K562 (cell line): ENCODE data around the gene SERPINB2. TPM values are rescaled to one million over a fixed set of nuclear protein-coding genes. Genes with fewer than 3 reads are reported as not detected.

Experiments
- CSDE1 ChIP-seq, 2 experiments: fragments of 450-650 bp; IDR thresholded peaks; 2 replicates each; pipeline ENCODE4 v1.6.1; 2016; ENCODE audit warnings: mild to moderate bottlenecking in 1 of 2
- HEY1 ChIP-seq: fragments of 250-450 bp; sonication (Bioruptor Pico); IDR thresholded peaks from 2 replicates; pipeline ENCODE4 v1.5.0; 2020; ENCODE audit warnings: mild to moderate bottlenecking, moderate library complexity, borderline replicate concordance
- PCBP1 ChIP-seq: fragments of 200-400 bp; formaldehyde crosslinking; IDR thresholded peaks from 2 replicates; pipeline ENCODE4 v1.6.1; 2018; ENCODE audit warnings: mild to moderate bottlenecking, low read depth, low read length; ENCODE audit not compliant: poor library complexity, severe bottlenecking
- SP2 ChIP-seq: IDR thresholded peaks from 2 replicates; pipeline ENCODE4 v1.6.1; 2011; ENCODE audit warnings: mild to moderate bottlenecking, low read depth, low read length, moderate library complexity; ENCODE audit not compliant: poor library complexity, severe bottlenecking; ENCODE audit errors: extremely low read depth
- polyA plus RNA-seq, 8 experiments: library from polyadenylated mRNA; depleted of rRNA in 4 of 8; stranded (reverse) in 5 of 8; unstranded in 3 of 8; fragments of >200 nt; fragmentation: Nextera tagmentation in 2 of 8; fragmentation: Illumina TruSeq in 1 of 8; extraction: Ambion mirVana in 2 of 8; extraction: Trizol in 1 of 8; gene quantifications; 2 replicates each; pipeline versions ENCODE4 v1.2.1 to v1.2.3, GENCODE V29; 2011 to 2014; ENCODE audit warnings: inconsistent platforms in 1 of 8, missing spikeins in 1 of 8
- total RNA-seq, 7 experiments: library from RNA; depleted of rRNA in 6 of 7; stranded (reverse); fragments of >200 nt in 6 of 7; fragmentation: Illumina TruSeq in 2 of 7; extraction: Trizol in 2 of 7; gene quantifications; 2 replicates each; pipeline versions ENCODE4 v1.2.1 to v1.2.3, GENCODE V29; 2011 to 2021; ENCODE audit warnings: low replicate concordance in 1 of 7
- TF ChIP-seq, protein P1 (sequence below): sonication (generic); formaldehyde crosslinking; IDR thresholded peaks from 2 replicates; pipeline ENCODE4 v1.8.1; 2023; ENCODE audit warnings: missing genetic modification reagents, mild to moderate bottlenecking, borderline replicate concordance
- TF ChIP-seq, protein P2 (sequence below): sonication (generic); formaldehyde crosslinking; IDR thresholded peaks from 2 replicates; pipeline ENCODE4 v1.8.0; 2022; ENCODE audit warnings: mild to moderate bottlenecking, low read depth, missing genetic modification reagents

Gene SERPINB2
- total and polyA plus RNA-seq, 9 of the 15 experiments (the other 6 are each of a cell fraction or from before 2014, with no cell fraction given) = 0.03 to 0.13 (median 0.09) TPM; not detected in 5

DNA sequence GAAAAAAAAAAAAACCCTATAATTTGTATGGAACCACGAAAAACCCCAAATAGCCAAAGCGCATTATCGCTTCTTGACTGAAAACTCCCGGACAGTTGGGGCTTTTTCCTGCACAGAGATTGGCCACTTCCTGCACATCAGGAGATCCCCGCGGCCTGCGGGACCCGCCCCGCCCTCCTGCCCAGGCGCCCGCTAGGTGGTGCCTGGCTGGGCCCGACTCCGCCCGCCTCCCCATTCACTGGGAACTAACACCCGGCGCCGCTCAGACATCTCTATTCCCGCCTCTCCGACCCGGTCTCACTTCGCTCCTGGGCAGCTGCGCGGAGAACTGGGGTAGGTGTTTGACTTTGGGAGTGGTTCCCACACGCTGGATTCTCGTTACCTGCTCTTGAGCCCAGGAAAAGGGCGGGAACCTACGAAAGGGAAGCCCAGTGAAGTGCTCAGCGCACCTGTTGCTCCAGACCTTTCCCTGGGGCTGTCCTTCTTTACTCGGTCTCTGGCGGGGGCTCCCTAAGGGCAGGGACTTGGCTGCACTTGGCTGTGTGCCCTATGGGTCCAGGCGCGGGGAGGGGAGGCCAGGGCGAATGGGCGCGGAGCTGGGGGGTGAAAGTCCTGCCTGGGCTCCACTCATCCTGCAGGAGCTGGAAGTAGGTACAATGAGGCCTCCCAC lies 61.7 kb downstream of the SERPINB2 start, which contains the start of gene HMSD (continued):
- TF ChIP-seq, protein P1, sequence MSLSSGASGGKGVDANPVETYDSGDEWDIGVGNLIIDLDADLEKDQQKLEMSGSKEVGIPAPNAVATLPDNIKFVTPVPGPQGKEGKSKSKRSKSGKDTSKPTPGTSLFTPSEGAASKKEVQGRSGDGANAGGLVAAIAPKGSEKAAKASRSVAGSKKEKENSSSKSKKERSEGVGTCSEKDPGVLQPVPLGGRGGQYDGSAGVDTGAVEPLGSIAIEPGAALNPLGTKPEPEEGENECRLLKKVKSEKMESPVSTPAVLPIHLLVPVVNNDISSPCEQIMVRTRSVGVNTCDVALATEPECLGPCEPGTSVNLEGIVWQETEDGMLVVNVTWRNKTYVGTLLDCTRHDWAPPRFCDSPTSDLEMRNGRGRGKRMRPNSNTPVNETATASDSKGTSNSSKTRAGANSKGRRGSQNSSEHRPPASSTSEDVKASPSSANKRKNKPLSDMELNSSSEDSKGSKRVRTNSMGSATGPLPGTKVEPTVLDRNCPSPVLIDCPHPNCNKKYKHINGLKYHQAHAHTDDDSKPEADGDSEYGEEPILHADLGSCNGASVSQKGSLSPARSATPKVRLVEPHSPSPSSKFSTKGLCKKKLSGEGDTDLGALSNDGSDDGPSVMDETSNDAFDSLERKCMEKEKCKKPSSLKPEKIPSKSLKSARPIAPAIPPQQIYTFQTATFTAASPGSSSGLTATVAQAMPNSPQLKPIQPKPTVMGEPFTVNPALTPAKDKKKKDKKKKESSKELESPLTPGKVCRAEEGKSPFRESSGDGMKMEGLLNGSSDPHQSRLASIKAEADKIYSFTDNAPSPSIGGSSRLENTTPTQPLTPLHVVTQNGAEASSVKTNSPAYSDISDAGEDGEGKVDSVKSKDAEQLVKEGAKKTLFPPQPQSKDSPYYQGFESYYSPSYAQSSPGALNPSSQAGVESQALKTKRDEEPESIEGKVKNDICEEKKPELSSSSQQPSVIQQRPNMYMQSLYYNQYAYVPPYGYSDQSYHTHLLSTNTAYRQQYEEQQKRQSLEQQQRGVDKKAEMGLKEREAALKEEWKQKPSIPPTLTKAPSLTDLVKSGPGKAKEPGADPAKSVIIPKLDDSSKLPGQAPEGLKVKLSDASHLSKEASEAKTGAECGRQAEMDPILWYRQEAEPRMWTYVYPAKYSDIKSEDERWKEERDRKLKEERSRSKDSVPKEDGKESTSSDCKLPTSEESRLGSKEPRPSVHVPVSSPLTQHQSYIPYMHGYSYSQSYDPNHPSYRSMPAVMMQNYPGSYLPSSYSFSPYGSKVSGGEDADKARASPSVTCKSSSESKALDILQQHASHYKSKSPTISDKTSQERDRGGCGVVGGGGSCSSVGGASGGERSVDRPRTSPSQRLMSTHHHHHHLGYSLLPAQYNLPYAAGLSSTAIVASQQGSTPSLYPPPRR (CRISPR knock-in tag) = no peak
- TF ChIP-seq SP2 = no peak
- TF ChIP-seq PCBP1 = no peak
- TF ChIP-seq, protein P2, sequence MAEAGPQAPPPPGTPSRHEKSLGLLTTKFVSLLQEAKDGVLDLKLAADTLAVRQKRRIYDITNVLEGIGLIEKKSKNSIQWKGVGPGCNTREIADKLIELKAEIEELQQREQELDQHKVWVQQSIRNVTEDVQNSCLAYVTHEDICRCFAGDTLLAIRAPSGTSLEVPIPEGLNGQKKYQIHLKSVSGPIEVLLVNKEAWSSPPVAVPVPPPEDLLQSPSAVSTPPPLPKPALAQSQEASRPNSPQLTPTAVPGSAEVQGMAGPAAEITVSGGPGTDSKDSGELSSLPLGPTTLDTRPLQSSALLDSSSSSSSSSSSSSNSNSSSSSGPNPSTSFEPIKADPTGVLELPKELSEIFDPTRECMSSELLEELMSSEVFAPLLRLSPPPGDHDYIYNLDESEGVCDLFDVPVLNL (CRISPR knock-in tag) = no peak
- no peak for TF ChIP-seq HEY1 (CRISPR knock-in tag)
- TF ChIP-seq CSDE1 (IDR thresholded peaks at IDR 0.05) = no peak
